ENCODE data around the gene NXPH1. TPM values are rescaled to one million over a fixed set of nuclear protein-coding genes. Genes with fewer than 3 reads are reported as not detected.

The NXPH1 gene
- polyA plus RNA-seq, 1 experiment = not detected

DNA sequence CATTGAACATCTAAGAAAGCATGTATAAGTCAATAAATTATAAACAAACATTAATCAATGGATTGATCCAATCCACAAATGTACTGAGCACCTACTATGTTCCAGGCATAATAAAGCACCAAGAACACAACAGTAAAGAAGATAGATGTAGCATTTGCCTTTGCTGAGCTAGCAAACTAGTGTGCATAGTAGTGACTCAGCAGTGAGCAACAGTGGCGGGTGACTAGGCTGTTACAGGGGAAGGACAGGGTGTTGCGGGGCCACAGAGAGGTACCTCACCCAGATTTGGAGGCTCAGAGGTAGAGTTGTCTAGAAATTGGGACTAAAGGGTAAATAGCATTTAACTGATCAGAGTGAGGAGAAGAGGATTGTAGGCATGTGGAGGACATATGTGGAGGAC lies 83.6 kb downstream of the NXPH1 start:
- ChIA-PET POLR2A (no interaction called here), CTCF (no interaction called here)
- Histone ChIP-seq H3K4me3 (ENCODE audit: low read depth, low read length) (no peak overlapping the region), H3K27me3 (ENCODE audit: control insufficient read depth, insufficient read depth, low read length) (no peaks in the 10 kb centered on the region), H3K36me3 (ENCODE audit: control insufficient read depth, insufficient read depth, low read length) (no peaks in the 10 kb centered on the region)
- TF ChIP-seq, protein P1, sequence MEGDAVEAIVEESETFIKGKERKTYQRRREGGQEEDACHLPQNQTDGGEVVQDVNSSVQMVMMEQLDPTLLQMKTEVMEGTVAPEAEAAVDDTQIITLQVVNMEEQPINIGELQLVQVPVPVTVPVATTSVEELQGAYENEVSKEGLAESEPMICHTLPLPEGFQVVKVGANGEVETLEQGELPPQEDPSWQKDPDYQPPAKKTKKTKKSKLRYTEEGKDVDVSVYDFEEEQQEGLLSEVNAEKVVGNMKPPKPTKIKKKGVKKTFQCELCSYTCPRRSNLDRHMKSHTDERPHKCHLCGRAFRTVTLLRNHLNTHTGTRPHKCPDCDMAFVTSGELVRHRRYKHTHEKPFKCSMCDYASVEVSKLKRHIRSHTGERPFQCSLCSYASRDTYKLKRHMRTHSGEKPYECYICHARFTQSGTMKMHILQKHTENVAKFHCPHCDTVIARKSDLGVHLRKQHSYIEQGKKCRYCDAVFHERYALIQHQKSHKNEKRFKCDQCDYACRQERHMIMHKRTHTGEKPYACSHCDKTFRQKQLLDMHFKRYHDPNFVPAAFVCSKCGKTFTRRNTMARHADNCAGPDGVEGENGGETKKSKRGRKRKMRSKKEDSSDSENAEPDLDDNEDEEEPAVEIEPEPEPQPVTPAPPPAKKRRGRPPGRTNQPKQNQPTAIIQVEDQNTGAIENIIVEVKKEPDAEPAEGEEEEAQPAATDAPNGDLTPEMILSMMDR (IDR thresholded peaks at IDR 0.05; ENCODE audit: insufficient read depth, low read depth, low read length) = no peak
- no peak for DNase-seq (ENCODE audit: low read depth)

DNA sequence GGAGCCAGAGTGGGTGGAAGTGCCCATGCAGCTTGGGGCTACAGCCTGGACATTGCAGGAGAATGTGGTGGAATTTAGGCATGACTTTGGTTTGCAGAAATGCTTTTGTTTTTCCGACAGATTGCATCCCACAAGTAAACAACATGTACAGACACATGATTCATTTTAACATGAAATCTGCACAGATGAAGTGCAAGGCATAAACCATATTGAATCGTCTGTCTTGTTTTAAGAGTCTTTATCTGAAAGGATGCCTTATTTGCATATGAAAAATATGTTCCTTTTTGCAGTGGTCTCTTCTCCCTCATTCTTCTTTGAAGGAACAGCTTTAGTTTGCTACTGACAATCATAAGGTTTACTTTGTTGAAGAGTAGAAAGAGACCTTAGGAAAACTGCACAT lies 94.9 kb downstream of the NXPH1 start:
- no peak overlapping the region for H3K4me3 ChIP-seq (ENCODE audit: low read depth, low read length)
- POLR2A ChIA-PET = no interaction called here
- TF ChIP-seq, protein P1 (IDR thresholded peaks at IDR 0.05; ENCODE audit: insufficient read depth, low read depth, low read length) = no peak
- no peak for DNase-seq (ENCODE audit: low read depth)
- CTCF ChIA-PET = no interaction called here
- H3K27me3 ChIP-seq (ENCODE audit: control insufficient read depth, insufficient read depth, low read length) = no peaks in the 10 kb centered on the region
- H3K36me3 ChIP-seq (ENCODE audit: control insufficient read depth, insufficient read depth, low read length) = no peaks in the 10 kb centered on the region

DNA sequence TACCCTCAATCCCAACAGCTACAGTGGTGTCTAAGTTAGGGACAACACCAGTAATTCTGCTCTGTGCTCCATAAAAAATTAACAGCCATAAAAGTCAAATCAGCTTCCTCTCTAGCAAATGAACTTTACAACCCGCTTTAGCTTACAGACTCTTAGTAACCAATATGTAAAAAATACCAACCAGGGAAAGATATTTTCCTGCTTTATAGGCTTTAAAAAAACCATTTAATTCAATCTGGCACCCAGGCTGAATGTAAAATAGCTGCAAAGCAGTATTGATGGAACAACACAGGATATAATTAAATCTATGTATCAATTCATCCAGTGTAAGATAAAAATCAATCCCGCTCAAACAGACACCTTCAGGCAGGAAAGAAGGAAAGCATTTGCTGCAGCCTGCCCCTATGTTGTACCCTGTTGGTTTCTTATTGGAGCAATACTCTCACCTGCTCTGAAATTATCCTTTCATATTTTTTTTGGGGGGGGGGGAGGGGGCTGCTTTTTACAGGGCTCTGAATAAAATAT lies 98.6 kb downstream of the NXPH1 start:
- TF ChIP-seq, protein P1 (IDR thresholded peaks at IDR 0.05; ENCODE audit: insufficient read depth, low read depth, low read length) = no peak
- ChIA-PET POLR2A (no interaction called here), CTCF (no interaction called here)
- Histone ChIP-seq H3K4me3 (ENCODE audit: low read depth, low read length) (no peak overlapping the region), H3K36me3 (ENCODE audit: control insufficient read depth, insufficient read depth, low read length) (no peaks in the 10 kb centered on the region), H3K27me3 (ENCODE audit: control insufficient read depth, insufficient read depth, low read length) (no peaks in the 10 kb centered on the region)
- no peak for DNase-seq (ENCODE audit: low read depth)

DNA sequence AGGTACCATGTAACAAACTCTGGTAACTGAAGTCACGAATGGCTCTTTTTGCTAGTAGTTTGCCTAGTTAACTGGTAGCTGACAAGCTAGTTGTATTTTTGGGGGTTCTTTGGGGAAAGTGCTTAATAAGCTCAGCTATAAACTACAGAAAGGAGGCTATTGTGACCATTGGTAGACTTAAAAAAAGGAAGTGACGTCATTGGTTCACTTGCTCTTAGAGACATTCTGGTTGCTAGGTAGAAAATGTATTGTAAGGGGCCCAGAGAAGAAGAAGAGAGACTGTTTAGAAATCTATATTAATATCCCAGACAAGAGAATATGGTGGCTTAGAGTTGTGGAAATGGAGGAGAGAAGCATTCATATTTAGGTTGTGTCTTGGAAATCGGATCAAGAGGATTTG lies 103.0 kb downstream of the NXPH1 start:
- H3K4me3 ChIP-seq (ENCODE audit: low read depth, low read length) = no peak overlapping the region
- POLR2A ChIA-PET = no interaction called here
- no peaks in the 10 kb centered on the region for H3K36me3 ChIP-seq (ENCODE audit: control insufficient read depth, insufficient read depth, low read length)
- TF ChIP-seq, protein P1 (IDR thresholded peaks at IDR 0.05; ENCODE audit: insufficient read depth, low read depth, low read length) = no peak
- DNase-seq (ENCODE audit: low read depth) = no peak
- CTCF ChIA-PET = no interaction called here
- no peaks in the 10 kb centered on the region for H3K27me3 ChIP-seq (ENCODE audit: control insufficient read depth, insufficient read depth, low read length)

DNA sequence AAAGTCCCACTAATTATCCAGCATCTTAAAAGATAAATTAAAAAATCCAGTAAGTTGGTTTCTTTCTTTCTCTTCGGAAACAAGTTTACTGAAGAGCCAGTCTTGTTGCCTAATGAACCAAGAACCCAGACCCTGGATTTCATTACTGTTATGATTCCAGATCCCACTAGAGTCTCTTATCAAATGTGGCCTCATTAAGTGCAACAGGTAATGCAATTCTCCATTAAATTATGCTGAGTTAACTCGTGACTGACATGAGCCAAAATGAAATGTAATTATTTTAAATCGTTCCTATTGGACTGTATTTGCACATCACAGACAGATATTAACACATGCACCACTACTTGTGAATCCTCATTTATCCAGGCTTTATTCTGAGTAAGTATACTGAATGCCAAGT lies 115.6 kb downstream of the NXPH1 start:
- CTCF ChIA-PET = no interaction called here
- no peaks in the 10 kb centered on the region for H3K27me3 ChIP-seq (ENCODE audit: control insufficient read depth, insufficient read depth, low read length)
- POLR2A ChIA-PET = no interaction called here
- H3K36me3 ChIP-seq (ENCODE audit: control insufficient read depth, insufficient read depth, low read length) = no peaks in the 10 kb centered on the region
- TF ChIP-seq, protein P1 (IDR thresholded peaks at IDR 0.05; ENCODE audit: insufficient read depth, low read depth, low read length) = no peak
- H3K4me3 ChIP-seq (ENCODE audit: low read depth, low read length) = no peak overlapping the region
- no peak for DNase-seq (ENCODE audit: low read depth)
